A549 (cell line): Measurements from ENCODE around the gene PYGL. TPM values are rescaled to one million over a fixed set of nuclear protein-coding genes. Genes with fewer than 3 reads are reported as not detected.

Source experiments
- ATAC-seq, 2 experiments: fragments of 200-7000 bp in 1 of 2; fragments of >200 bp in 1 of 2; cut with Nextera tagmentation in 1 of 2; cut with Tn5 transposase in 1 of 2; 3 replicates each; pipeline versions ENCODE4 v1.8.0 to v1.9.1; 2018 to 2020; ENCODE audit warnings: mild to moderate bottlenecking in 1 of 2, moderate library complexity in 1 of 2
- CTCF ChIA-PET: fragments of 300-600 bp; sonication (Branson Sonifier 250); formaldehyde crosslinking; extraction: SDS; loops from one replicate; lab custom pipeline; 2021; ENCODE audit warnings: antibody characterized with exemption, inconsistent platforms; lab: Yijun Ruan, JAX
- POLR2A ChIA-PET: fragments of 350-600 bp; formaldehyde crosslinking; extraction: SDS; loops from one replicate; lab custom pipeline; 2021; ENCODE audit warnings: antibody characterized with exemption, inconsistent platforms; lab: Yijun Ruan, JAX
- DNase-seq, 2 experiments: peaks; one replicate each; pipeline versions ENCODE4 v3.0.0 to v3.0.0-alpha.2; 2011 to 2016; ENCODE audit warnings: low read depth in 1 of 2, low spot score in 1 of 2
- FAIRE-seq: peaks from 2 replicates; lab custom pipeline; 2011; peaks lifted over from hg19 to GRCh38; lab: Jason Lieb, UNC
- H3K27ac ChIP-seq, 2 experiments: fragments of >200 bp; sonication (Bioruptor Twin); formaldehyde crosslinking; 3 replicates each; pipeline ENCODE4 v1.5.1; 2016 to 2017
- H3K4me1 ChIP-seq: fragments of >200 bp; sonication (Bioruptor Twin); formaldehyde crosslinking; 3 replicates; pipeline ENCODE4 v1.6.1; 2016
- H3K4me2 ChIP-seq: fragments of >200 bp; sonication (Bioruptor Twin); formaldehyde crosslinking; 3 replicates; pipeline ENCODE4 v1.6.1; 2016
- H3K4me3 ChIP-seq: fragments of >200 bp; sonication (Bioruptor Twin); formaldehyde crosslinking; 3 replicates; pipeline ENCODE4 v1.5.1; 2016
- H3K9me3 ChIP-seq: fragments of >200 bp; sonication (Bioruptor Twin); formaldehyde crosslinking; 3 replicates; pipeline ENCODE4 v1.6.1; 2016
- BHLHE40 ChIP-seq: IDR thresholded peaks from 2 replicates; pipeline ENCODE4 v1.6.1; 2012; ENCODE audit warnings: low read depth, low read length, inconsistent platforms
- CBX2 ChIP-seq: fragments of 200-600 bp; sonication (generic); IDR thresholded peaks from 2 replicates; pipeline ENCODE4 v1.6.1; 2016; ENCODE audit warnings: low read depth, mild to moderate bottlenecking, borderline replicate concordance
- CBX8 ChIP-seq: fragments of 200-600 bp; sonication (generic); IDR thresholded peaks from 2 replicates; pipeline ENCODE4 v1.6.1; 2016
- EHMT2 ChIP-seq: fragments of 200-600 bp; sonication (generic); IDR thresholded peaks from 2 replicates; pipeline ENCODE4 v1.6.1; 2016; ENCODE audit warnings: antibody characterized with exemption, low read depth, mild to moderate bottlenecking, moderate library complexity
- FOSB ChIP-seq: fragments of 250-450 bp; sonication (Bioruptor Pico); IDR thresholded peaks from 2 replicates; pipeline ENCODE4 v1.5.0; 2020; ENCODE audit warnings: mild to moderate bottlenecking, moderate library complexity
- FOXS1 ChIP-seq: fragments of 250-450 bp; sonication (Bioruptor Pico); IDR thresholded peaks from 2 replicates; pipeline ENCODE4 v1.5.0; 2020; ENCODE audit warnings: mild to moderate bottlenecking, moderate library complexity
- HDAC2 ChIP-seq: fragments of 200-600 bp; sonication (generic); IDR thresholded peaks from 2 replicates; pipeline ENCODE4 v1.6.1; 2016
- HOXA7 ChIP-seq: fragments of 250-450 bp; sonication (Bioruptor Pico); IDR thresholded peaks from 2 replicates; pipeline ENCODE4 v1.5.0; 2020; ENCODE audit warnings: mild to moderate bottlenecking, moderate library complexity
- HOXB13 ChIP-seq: fragments of 250-450 bp; sonication (Bioruptor Pico); IDR thresholded peaks from 2 replicates; pipeline ENCODE4 v1.5.0; 2020; ENCODE audit warnings: low read depth, mild to moderate bottlenecking, moderate library complexity
- MAFK ChIP-seq: fragments of 450-650 bp; IDR thresholded peaks from 2 replicates; pipeline ENCODE4 v1.6.1; 2014; ENCODE audit not compliant: partially characterized antibody
- PHF8 ChIP-seq: fragments of 200-600 bp; sonication (generic); IDR thresholded peaks from 2 replicates; pipeline ENCODE4 v1.6.1; 2016; ENCODE audit warnings: low read depth, mild to moderate bottlenecking, antibody characterized with exemption, moderate library complexity, borderline replicate concordance
- RAD21 ChIP-seq, 2 experiments: fragments of >200 bp in 1 of 2; sonication (Bioruptor Twin) in 1 of 2; formaldehyde crosslinking in 1 of 2; IDR thresholded peaks in 1 of 2; conservative IDR thresholded peaks in 1 of 2; 2 replicates in 1 of 2; 3 replicates in 1 of 2; pipeline ENCODE4 v1.6.1; 2012 to 2018; ENCODE audit warnings: inconsistent platforms in 1 of 2
- SMC3 ChIP-seq: fragments of >200 bp; sonication (Bioruptor Twin); formaldehyde crosslinking; IDR thresholded peaks from 3 replicates; pipeline ENCODE4 v1.6.1; 2018; ENCODE audit warnings: inconsistent platforms
- SREBF2 ChIP-seq: fragments of 450-650 bp; IDR thresholded peaks from 2 replicates; pipeline ENCODE4 v1.6.1; 2014; ENCODE audit warnings: mild to moderate bottlenecking, moderate library complexity
- WGBS: methylation state at CpG from one replicate; pipeline ENCODE4 v1.1.6; 2017; ENCODE audit errors: missing lambda C conversion rate; 5-methylcytosine and 5-hydroxymethylcytosine counted together
- polyA plus RNA-seq, 4 experiments: library from polyadenylated mRNA; depleted of rRNA in 3 of 4; stranded (reverse); fragments of >200 nt; fragmentation: RNase III in 1 of 4; extraction: RNeasy Plus Mini Kit Qiagen cat#74134 plus additional on column Dnase treatment in 1 of 4; gene quantifications; 2 replicates in 3 of 4; 3 replicates in 1 of 4; pipeline ENCODE4 v1.2.3, GENCODE V29; 2011 to 2017
- TF ChIP-seq, protein P1 (sequence below): fragments of 450-650 bp; IDR thresholded peaks from 2 replicates; pipeline ENCODE4 v1.6.1; 2014; ENCODE audit warnings: antibody characterized with exemption
- TF ChIP-seq, protein P2 (sequence below): fragments of 200-600 bp; sonication (generic); IDR thresholded peaks from 2 replicates; pipeline ENCODE4 v1.6.1; 2016; ENCODE audit warnings: antibody characterized with exemption, mild to moderate bottlenecking, moderate library complexity

PYGL gene
- polyA plus RNA-seq, 2 of the 4 experiments (the other 2 are of a cell fraction): 112 to 122 TPM

DNA sequence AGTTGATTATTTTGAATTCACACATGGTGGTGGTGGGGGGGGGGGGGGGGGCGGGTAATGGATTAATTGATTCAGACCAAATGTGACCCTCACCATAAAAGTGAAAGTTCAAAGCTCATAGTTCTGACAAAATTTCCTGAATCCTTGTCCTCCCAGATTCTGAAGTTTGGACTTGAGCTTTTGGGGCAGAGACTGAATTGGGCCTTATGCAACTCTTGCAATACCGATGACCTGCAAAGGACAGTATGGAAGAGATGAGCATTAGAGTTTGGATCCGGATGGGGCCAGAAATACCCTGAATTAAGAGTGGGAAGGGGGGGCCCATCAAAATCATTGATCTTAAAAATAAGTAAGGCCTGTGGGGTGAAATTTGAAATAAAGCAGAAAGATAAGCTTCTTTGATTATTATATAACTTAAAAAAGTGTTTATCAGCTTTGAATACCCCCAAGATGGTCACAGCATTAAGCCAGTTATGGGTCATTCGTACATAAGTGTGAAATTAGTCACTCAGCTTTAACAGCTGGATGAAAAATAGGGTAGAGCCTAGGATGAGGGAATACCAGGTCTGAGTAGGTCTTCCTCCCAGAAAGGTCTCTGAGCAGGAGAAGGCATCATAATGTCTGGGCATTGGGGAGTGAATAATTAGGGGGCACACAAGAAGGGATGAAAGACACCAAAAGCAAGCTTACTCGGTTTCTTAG lies 2.1 kb upstream of the PYGL start:
- 85% methylated on average over 5 of the region's 5 CpGs for WGBS
- H3K4me1 ChIP-seq: peaks cover 9% of the 10 kb centered on the region; the same call in 2 of the 3 replicates
- no peak overlapping the region for H3K27ac ChIP-seq
- H3K4me3 ChIP-seq: no peak overlapping the region
- no peak for FAIRE-seq
- TF ChIP-seq RAD21 (conservative IDR thresholded peaks at IDR 0.05 in 1 of 2, IDR thresholded peaks at IDR 0.05 in 1 of 2) (no peak), CBX2 (no peak), HOXB13 (CRISPR knock-in tag) (no peak), CBX8 (no peak), SREBF2 (no peak), HOXA7 (CRISPR knock-in tag) (no peak), SMC3 (no peak), EHMT2 (no peak), HDAC2 (no peak)
- TF ChIP-seq, protein P1, sequence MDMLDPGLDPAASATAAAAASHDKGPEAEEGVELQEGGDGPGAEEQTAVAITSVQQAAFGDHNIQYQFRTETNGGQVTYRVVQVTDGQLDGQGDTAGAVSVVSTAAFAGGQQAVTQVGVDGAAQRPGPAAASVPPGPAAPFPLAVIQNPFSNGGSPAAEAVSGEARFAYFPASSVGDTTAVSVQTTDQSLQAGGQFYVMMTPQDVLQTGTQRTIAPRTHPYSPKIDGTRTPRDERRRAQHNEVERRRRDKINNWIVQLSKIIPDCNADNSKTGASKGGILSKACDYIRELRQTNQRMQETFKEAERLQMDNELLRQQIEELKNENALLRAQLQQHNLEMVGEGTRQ: no peak
- TF ChIP-seq, protein P2, sequence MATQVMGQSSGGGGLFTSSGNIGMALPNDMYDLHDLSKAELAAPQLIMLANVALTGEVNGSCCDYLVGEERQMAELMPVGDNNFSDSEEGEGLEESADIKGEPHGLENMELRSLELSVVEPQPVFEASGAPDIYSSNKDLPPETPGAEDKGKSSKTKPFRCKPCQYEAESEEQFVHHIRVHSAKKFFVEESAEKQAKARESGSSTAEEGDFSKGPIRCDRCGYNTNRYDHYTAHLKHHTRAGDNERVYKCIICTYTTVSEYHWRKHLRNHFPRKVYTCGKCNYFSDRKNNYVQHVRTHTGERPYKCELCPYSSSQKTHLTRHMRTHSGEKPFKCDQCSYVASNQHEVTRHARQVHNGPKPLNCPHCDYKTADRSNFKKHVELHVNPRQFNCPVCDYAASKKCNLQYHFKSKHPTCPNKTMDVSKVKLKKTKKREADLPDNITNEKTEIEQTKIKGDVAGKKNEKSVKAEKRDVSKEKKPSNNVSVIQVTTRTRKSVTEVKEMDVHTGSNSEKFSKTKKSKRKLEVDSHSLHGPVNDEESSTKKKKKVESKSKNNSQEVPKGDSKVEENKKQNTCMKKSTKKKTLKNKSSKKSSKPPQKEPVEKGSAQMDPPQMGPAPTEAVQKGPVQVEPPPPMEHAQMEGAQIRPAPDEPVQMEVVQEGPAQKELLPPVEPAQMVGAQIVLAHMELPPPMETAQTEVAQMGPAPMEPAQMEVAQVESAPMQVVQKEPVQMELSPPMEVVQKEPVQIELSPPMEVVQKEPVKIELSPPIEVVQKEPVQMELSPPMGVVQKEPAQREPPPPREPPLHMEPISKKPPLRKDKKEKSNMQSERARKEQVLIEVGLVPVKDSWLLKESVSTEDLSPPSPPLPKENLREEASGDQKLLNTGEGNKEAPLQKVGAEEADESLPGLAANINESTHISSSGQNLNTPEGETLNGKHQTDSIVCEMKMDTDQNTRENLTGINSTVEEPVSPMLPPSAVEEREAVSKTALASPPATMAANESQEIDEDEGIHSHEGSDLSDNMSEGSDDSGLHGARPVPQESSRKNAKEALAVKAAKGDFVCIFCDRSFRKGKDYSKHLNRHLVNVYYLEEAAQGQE: no peak
- H3K4me2 ChIP-seq: no peak overlapping the region
- no peak for DNase-seq
- ChIA-PET POLR2A (no interaction called here), CTCF (interaction anchor here (0.9 to 5.0 kb wide), 2 partner anchors 8 to 86 kb away, joined by 3 to 29 read pairs; no protein-coding TSS in a partner anchor)
- ATAC-seq: no peak
- H3K9me3 ChIP-seq: no peaks in the 10 kb centered on the region

DNA sequence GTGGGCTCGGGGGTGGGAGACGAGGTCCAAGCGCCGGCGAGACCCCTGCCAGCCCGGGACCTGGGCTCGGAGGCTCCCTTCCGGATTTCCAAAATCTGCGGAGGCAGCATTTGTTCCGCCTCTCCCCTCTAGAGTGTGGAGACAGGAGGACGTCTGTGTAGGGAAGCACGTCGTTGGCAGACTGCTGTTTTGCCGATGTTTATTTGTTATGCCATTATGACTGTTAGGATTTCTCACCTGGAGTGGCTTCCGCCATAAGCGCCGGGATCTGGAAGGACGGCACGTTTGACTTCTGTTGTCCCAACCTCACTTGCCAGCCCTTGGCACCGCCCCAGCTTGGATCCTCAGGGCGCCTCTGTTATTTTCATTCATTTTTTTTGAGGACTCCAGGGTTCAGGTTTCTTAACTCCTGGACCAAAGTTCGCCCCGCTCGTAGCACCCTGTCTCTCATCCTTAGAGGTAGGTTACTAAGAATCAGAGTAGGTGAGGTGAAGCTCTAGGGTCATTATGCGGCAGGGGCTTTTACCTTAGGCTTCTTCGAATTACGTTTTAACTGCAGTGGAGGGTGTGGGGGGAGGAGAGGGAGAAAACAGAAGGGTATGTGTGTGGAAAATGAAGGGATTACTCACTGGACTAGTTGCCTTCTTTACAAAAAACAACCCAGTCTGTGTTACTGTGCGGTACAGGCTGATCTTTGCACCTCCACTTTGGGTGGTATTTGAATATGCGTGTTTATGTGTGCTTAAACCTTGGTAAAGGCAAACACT lies 547 bp upstream of the PYGL start:
- H3K4me2 ChIP-seq: peak overlapping the region; percentile 85
- H3K4me1 ChIP-seq: peaks cover 9% of the 10 kb centered on the region; the same call in 2 of the 3 replicates
- peak; percentile 71 to 77 for ATAC-seq
- peak overlapping the region; percentile 85 to 95 for H3K27ac ChIP-seq
- no peaks in the 10 kb centered on the region for H3K9me3 ChIP-seq
- ChIA-PET CTCF (interaction anchor here (0.6 to 5.0 kb wide), 6 partner anchors 8 to 311 kb away, joined by 3 to 29 read pairs (median 4); no protein-coding TSS in a partner anchor), POLR2A (interaction anchor here (0.6 to 1.9 kb wide), 6 partner anchors 10 to 295 kb away, joined by 3 to 21 read pairs (median 5); partner anchors contain the start of genes TMX1 and TRIM9)
- DNase-seq: peak; percentile 63 to 75
- 1% methylated on average over 19 of the region's 29 CpGs for WGBS
- H3K4me3 ChIP-seq: peak overlapping the region; percentile 90
- FAIRE-seq: no peak
- TF ChIP-seq PHF8 (peak; percentile 52; the same call in 1 of the 2 replicates), SMC3 (no peak), BHLHE40 (0 out of 2 replicates have a peak, but pooled peaks have one; percentile 26), FOXS1 (no peak), MAFK (peak; percentile 97), FOSB (CRISPR knock-in tag) (0 out of 2 replicates have a peak, but pooled peaks have one; percentile 25)
